M059J (cell line): Measurements from ENCODE around the gene TCN2. TPM values are rescaled to one million over a fixed set of nuclear protein-coding genes. Genes with fewer than 3 reads are reported as not detected.
"Not testable (repeated sequence)": the region's sequence is repeated elsewhere in the genome, so short reads cannot be mapped to it uniquely, and the experiment has no call there.

Experiments
- DNase-seq: peaks from one replicate; pipeline ENCODE4 v3.0.0-alpha.2; 2012; ENCODE audit warnings: low read depth
- total RNA-seq: library from RNA; depleted of rRNA; stranded (reverse); fragments of >200 nt; shearing (Covaris generic); gene quantifications from 2 replicates; pipeline ENCODE4 v1.2.3, GENCODE V29; 2014

Gene TCN2
- total RNA-seq, 1 experiment from 2014 or later = 5.8 TPM

DNA sequence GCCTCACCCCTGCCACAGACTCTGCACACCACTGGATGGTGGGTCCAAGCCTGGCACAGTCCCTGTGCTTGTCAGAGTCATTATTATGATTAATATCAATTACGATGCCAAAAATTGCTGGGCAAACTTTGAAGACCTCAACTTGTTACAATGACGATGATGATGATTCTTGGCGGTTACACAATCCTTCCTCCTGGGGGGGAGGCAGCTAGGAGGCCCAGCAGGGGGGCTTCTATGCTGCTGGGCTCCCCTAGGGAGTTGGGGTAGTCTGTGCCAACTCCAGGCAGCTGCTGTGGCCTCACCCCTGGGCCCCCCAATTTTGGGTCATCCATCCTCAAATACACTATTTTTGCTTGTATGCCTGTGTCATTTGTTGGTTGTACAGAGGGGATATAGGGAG is 40.6 kb downstream of the TCN2 start:
- no peak for DNase-seq

DNA sequence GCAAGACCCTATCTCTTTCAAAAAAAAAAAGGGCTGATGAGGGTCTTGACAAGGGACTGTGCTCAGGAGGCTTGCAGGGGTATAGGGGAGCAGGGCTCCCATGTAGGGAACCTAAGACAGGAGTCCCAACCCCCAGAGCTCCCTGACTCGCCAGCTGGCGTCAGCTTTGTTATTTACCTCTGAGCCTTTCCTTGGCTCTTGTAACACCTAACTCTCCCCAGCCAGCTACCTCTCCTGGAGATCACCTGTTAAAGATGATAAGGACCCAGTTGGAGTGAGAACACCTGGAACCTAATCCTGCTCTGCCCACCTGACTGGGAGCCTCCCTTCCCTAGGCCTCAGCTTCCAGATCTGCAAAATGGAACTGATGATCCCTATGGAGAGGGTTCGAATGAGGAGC is 41.9 kb downstream of the TCN2 start:
- DNase-seq = no peak

DNA sequence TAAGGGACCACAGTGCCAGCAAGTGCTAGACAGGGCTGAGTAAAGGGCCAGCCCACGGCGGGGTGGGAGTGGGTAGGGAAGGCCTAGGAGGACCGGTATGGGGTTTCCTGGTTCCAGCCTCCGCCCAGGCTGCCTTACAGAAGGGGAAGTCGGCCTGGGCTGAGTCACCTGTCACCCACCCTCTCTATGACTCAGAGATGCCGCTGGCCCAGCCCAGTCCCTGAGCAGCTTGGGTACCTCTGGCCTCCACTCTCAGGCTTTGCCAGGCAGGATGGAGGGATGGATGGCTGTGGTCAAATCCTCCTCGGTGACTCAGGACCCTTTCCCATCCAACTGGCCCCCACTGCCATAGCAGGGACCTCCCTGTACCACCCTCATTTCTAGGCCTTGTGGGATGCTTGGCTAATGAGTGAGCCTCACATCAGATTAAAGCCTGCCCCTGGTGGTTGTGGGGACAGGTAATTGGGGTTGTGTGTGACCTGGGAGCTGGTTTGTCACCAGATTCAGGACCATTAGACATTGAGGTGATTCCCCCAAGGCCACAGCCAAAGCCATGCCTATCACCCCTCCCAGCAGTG is 42.5 kb downstream of the TCN2 start:
- peak; percentile 92 for DNase-seq

DNA sequence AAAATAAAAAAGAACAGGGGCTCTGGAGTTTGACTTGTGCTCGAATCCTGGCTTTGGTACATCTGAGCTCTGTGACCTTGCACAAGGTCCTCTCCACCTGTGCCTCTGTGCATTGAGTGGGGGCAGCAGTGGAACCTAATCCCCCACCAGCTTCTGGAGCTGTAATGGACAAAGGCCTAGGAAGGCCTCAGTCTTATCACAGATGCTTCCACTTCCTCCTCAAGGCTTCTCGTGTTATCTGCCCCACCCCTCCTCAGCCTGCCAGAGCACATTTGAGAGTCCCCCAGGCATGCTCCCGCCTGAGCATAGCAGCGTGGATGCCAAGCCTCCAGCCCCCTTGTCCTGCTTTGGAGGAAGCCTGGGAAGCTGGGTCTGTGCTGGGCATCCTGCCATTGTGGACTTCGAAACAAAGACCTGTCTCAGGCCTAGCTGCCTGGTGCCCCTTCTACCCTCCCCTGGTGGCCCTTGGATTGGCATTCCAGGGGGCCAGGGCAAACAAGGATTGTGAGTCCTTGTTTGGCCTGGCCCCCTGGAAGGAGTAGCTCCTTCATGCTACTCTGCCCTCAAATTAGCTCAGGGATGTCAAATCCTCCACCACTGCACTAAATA is 43.6 kb downstream of the TCN2 start:
- DNase-seq = no peak

DNA sequence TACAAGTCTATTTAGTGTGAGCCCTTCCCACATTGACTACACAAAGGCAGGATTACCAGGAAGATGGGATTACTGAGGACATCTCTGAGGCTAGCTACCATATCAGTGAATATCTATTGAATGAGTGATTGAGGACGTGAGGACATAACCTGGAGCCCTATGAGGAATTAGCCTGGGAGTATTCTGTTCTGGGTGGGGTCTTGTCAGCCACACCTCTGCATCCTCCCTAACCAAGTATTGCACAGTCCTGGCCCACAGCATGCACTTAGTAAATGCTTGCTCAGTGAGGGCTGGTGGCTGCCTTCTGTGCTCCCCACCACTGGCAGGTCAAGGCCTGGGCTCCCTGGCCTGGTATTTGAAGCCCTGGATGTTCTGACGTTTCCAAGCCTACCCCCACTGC is 45.9 kb downstream of the TCN2 start:
- no peak for DNase-seq

DNA sequence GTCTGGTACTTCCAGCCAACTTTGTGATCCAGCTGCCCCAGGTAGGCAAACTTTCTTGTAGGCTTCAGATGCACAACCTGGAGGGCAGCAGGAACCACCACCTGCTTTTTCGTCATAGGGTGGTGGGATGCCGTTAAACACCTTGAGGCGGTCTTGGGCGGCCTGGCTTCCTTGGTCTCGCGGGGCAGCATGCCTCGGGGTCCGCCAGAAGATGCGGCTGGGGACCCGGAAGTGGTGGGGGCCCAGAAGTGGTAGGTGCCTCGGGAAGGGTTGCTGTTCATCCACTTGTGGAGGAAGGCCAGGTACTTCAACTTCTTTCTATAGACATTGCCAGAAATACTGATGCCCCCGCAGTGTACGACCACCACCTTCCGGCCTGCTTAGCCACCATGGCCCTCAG is 47.4 kb downstream of the TCN2 start:
- no peak for DNase-seq

DNA sequence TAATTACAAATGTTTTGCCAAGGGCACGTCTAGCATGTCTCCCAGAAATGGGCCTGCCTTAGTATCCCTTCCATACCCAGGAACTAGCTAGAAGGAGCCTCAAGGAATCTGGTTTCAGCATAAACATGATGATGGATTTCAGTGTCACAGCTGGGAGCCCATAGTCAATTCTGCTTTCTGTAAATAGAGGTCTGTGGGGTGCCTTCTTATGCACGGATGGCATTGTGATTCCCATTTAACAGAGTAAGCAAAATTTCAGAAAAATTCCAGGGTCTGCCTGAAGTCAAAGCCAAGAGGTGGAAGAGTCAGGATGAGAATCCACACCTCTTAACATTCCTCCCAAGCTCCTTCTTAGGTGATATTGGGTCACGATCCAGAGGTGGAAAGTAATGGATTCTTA is 48.6 kb downstream of the TCN2 start:
- DNase-seq = no peak

DNA sequence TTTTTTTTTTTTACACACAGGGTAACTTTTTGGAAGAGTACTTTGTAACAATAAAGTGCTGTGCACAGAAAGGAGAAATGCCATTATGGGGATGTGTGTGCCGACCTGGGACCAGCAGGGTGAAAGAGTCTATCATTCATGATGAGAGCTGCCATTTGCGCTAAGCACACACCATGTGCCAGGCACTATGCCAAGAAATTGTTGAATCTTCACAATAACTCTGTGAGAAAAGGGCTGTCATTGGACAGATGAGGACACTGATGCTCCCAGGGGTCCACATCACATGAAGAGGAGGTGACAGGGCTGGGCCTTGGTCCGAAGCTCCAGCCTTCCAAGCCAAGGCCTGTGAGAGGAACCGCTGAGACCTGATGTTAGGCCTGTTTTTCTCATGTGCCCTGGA is 55.1 kb downstream of the TCN2 start:
- no peak for DNase-seq

DNA sequence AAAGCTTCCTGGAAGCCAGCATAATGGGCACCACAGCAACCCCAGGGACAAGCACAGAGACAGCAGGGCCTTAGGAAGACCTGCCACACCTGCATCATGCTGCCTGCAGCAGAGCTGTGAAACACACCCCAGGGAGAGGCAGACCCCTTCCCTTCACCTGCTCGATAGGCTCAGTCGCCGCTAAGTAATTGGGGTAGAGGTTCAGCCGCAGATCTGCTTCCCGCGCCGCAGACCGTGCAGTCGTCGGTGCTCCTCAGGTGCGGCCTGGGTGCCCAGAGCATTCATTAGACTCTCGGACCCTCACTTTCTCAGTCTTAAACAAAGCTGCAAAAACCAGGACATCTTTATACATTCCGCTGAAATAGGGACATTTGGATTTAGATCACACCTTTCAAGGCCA is 57.8 kb downstream of the TCN2 start:
- no peak for DNase-seq

DNA sequence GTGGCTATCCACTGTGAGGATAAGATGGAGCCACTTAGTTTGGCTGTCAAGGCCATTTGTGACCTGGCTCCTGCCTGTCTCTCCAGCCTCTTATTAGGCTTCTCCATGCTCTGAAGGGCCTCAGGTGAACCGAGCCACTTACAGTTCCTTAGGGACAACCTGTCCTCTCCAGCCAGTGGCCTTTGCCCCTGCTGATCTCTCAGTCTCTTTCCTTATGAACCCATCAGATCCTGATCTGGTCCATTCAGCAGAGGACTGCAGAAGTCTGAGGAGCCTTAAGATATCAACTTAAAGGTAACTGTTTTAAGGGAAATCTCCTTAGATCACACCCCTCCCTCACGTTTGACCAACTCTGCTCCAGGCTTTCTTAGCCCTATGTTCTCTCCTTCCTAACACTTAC is 58.3 kb downstream of the TCN2 start:
- no peak for DNase-seq

DNA sequence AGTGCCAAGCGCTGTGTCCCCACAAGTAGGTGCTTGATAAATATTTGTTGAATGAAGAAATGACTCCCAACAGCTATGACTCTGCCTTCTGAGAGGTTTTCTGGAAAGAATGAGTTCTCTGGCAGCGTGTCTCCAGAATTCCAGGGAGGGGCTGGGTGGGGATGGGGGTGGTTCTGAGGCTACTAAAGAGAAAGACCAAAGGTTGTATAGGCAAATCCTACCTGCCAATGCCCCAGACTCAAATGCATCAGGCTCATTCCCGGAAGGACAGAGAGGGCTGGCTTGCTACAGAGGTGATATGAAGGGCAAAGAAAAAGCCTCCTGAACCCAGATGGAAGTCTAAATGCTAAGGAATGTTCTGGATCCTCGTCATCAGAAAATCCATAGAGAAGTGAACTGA is 58.8 kb downstream of the TCN2 start:
- no peak for DNase-seq

DNA sequence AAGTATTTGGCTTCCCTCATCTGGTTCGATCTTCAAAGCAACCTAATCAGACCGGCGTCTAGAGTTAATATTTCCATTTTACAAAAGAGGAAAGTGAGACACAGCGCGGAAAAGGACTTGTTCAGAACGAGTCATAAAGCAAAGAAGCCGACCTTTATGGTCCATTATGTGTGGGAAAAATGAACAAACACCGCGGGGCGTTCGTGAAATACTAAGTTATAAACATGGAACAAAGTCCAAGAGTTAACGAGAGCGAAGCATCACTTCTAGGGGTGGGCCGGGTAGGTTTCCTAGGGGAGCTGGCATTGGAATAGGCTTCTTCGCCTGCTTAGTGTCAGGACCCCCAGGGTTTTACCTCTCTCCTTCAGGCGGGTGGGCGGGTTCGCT is 60.1 kb downstream of the TCN2 start:
- DNase-seq = no peak

DNA sequence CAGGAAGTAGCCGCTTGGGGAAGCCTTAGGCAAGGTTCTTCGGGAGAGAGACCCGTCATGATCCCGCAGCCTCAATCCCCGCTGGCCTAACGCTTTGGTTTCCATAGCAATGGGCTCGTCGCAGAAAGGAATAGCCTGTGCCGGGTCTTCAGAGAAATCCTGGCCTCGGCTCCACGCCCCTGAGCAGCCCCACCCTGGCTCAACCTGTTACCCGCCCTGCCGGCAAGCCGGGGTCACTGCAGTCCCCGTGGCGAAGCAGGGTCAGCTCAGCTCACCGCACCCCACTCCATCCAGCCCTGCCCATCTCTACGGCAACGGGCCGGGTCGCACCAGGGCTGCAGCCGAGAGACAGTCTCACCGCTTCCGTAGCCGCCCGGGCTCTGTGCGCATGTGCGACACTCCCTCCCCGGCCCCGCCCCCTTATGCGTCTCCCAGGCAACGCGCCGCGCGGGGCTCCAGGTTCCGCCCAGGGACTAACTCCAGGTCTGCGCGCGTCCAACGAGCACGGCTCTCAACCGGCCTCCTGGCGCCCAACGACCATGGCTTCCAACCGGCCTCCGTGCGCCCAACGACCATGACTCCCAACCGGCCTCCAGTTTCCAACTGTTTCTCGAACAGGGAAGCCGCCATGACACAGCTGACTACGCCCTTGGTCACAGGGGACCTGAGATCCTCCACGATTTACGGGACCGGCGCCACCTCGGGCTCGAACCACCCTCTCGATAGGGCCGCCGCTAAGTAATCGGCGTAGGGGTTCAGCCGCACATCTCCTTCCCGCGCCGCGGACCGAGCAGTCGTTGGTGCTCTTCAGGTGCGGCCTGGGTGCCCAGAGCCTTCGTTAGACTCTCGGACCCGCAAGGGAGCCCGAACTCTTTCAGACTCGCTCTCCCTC is 60.8 kb downstream of the TCN2 start, which contains the start of gene DUSP18:
Gene DUSP18, minus strand, starts transcription at position 382 of the 892 bp plus-strand sequence. CDS start 3,872 bp downstream, outside the sequence.
- DNase-seq = peak; percentile 86

DNA sequence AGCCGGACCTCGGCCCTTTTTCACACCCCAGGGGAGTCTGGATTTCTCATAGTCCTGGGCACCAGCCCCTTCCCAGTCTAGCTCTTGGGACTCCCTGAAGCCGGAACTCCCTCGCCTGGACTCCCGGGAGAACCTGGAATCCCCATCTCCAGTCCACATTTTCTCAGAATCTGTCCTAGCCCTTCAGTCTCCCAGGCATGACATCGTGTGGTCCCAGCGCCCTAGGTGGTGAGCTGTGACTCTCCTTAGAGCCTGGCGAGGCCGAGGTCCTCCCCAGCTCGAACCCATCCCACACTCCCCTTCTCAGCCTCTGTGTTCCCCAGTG is 61.4 kb downstream of the TCN2 start:
- peak; percentile 23 for DNase-seq

DNA sequence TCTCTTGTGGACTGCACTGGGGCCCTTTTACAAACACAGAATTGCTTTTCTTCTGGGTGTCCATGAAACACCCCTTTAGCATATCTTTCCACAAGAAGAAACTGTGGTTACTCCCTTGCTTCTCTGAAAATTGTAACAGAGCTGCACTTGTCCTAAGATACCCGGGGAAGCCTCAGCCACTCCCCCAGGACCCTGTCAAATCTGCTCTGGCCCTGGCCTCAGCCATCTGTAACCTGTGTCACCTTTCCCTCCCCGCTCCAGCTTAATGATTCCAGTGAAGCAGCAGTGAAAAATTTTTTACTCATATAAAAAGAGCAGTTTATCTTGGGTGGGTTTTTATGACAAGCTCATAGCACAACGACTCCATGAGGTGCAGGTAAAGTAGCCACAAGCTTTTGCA is 64.1 kb downstream of the TCN2 start:
- no peak for DNase-seq

DNA sequence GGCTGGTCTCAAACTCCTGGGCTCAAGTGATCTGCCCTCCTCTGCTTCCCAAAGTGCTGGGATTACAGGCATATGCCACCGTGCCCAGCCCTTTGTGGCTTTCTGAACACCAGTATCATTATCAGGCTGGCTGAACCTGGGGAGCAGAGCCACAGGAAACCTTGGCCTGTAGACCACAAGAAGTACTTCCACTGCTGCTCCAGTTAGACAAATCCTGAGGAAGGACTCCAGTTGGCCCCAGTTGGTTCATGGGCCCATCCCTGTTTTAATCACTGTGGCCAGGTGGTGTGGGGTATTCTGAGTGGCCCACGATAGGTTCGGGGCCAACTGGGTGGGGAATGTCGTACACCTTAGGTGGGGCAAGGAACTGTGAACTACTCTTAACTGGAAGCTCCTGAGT is 66.2 kb downstream of the TCN2 start:
- no peak for DNase-seq

DNA sequence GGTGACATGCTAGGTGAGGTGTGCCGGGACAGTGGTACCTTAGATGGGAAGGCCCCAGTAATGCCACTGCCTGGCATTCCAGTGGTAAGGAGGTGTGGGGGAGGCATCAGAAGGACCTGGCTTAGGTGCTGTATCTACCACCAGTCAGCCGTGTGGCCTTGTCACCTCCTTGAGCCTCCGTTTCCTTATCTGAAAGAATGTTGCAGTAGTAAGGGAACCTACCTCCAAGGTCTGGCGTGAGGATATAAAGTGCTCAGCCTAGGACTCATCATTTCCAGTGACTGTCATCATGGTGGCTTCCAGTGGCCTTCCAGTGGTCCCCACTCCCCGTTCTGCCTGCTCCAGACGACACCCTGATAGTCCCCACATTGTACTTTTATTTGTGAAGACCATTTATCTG is 67.5 kb downstream of the TCN2 start:
- no peak for DNase-seq

DNA sequence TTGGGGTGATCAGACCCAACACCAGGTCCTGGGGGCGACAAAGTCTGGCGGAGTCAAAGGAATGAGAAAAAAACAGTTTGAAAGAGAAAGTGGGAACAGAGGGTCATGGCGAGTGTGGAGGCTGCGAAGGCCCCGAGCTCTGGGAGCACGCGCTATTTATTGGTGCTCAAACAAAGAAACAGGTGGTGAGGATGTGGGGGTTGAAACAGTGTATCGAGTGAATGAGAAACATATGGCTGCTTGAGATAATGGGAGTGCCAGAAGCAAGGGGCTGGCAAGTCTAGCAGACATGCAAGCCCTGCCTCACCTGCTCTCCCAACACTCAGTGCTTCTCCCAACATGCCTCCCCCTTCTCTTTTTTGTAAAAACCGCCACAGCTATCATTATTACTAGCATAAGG is 68.5 kb downstream of the TCN2 start:
- no peak for DNase-seq

DNA sequence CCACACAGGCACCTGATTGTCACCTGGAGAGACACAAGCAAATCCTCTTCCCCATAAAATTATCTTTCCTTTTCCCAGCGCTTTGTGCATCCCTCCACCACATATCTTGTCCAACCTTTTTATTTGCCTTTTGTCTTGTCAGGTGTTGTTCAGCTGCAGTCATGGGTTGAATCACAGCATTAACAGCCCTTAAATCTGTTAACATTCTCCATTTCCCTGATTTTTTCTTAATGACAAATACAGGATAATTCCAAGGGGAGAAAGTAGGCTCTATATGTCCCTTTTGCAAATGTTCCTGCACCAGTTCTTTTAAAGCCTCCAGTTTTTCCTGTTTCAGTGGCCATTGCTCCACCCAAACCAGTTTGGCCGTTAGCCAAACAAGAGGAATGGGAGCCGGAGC is 69.6 kb downstream of the TCN2 start:
- DNase-seq = not testable (repeated sequence)
